HepG2 (cell line): ENCODE data around the gene LRRC28. TPM values are rescaled to one million over a fixed set of nuclear protein-coding genes. Genes with fewer than 3 reads are reported as not detected.

Source experiments
- CBX5 ChIP-seq: sonication (generic); formaldehyde crosslinking; IDR thresholded peaks from 2 replicates; pipeline ENCODE4 v1.4.0; 2020; ENCODE audit warnings: missing genetic modification reagents, borderline replicate concordance
- CHCHD3 ChIP-seq: sonication (generic); formaldehyde crosslinking; IDR thresholded peaks from 2 replicates; pipeline ENCODE4 v1.8.0; 2022; ENCODE audit warnings: mild to moderate bottlenecking, missing genetic modification reagents, moderate library complexity
- DDIT3 ChIP-seq: sonication (generic); formaldehyde crosslinking; IDR thresholded peaks from 2 replicates; pipeline ENCODE4 v1.4.0; 2020; ENCODE audit warnings: mild to moderate bottlenecking, missing genetic modification reagents
- ELF1 ChIP-seq: sonication (generic); formaldehyde crosslinking; IDR thresholded peaks from 2 replicates; pipeline ENCODE4 v1.4.0; 2020; ENCODE audit warnings: missing genetic modification reagents
- HMGXB3 ChIP-seq: sonication (generic); formaldehyde crosslinking; IDR thresholded peaks from 2 replicates; pipeline ENCODE4 v1.4.0; 2020; ENCODE audit warnings: missing genetic modification reagents, borderline replicate concordance
- HOXA5 ChIP-seq: sonication (generic); formaldehyde crosslinking; IDR thresholded peaks from 2 replicates; pipeline ENCODE4 v1.4.0; 2020; ENCODE audit warnings: missing genetic modification reagents
- MAFG ChIP-seq: sonication (generic); formaldehyde crosslinking; IDR thresholded peaks from 2 replicates; pipeline ENCODE4 v1.5.1; 2020; ENCODE audit warnings: mild to moderate bottlenecking, missing genetic modification reagents
- MAFK ChIP-seq, 2 experiments: IDR thresholded peaks in 1 of 2; conservative IDR thresholded peaks in 1 of 2; 2 replicates each; pipeline ENCODE4 v1.6.1; 2011; ENCODE audit warnings: improper control_type of control experiment in 2 of 2, low read length in 2 of 2
- MAX ChIP-seq: IDR thresholded peaks from 2 replicates; pipeline ENCODE4 v1.6.1; 2012; ENCODE audit warnings: inconsistent platforms
- MIXL1 ChIP-seq: IDR thresholded peaks from 2 replicates; pipeline ENCODE4 v1.6.1; 2016
- NBN ChIP-seq: fragments of 450-650 bp; conservative IDR thresholded peaks from 2 replicates; pipeline ENCODE4 v1.6.1; 2017
- NCOA1 ChIP-seq: sonication (generic); formaldehyde crosslinking; IDR thresholded peaks from 2 replicates; pipeline ENCODE4 v1.9.0; 2021; ENCODE audit warnings: missing genetic modification reagents
- NR0B2 ChIP-seq: sonication (generic); formaldehyde crosslinking; IDR thresholded peaks from 2 replicates; pipeline ENCODE4 v1.4.0; 2020; ENCODE audit warnings: mild to moderate bottlenecking, missing genetic modification reagents
- ZBTB3 ChIP-seq: sonication (generic); formaldehyde crosslinking; IDR thresholded peaks from 2 replicates; pipeline ENCODE4 v1.4.0; 2020; ENCODE audit warnings: low read depth, mild to moderate bottlenecking, moderate library complexity, missing genetic modification reagents, borderline replicate concordance
- ZEB1 ChIP-seq: IDR thresholded peaks from 2 replicates; pipeline ENCODE4 v1.6.1; 2012; ENCODE audit warnings: mild to moderate bottlenecking, low read depth, inconsistent platforms; ENCODE audit not compliant: insufficient replicate concordance
- ZNF180 ChIP-seq: sonication (generic); formaldehyde crosslinking; IDR thresholded peaks from 2 replicates; pipeline ENCODE4 v1.4.0; 2020; ENCODE audit warnings: low read depth, missing genetic modification reagents, borderline replicate concordance
- ZNF282 ChIP-seq: fragments of 450-650 bp; IDR thresholded peaks from 2 replicates; pipeline ENCODE4 v1.6.1; 2018; ENCODE audit not compliant: partially characterized antibody
- ZNF414 ChIP-seq: sonication (generic); formaldehyde crosslinking; IDR thresholded peaks from 2 replicates; pipeline ENCODE4 v1.5.0; 2020; ENCODE audit warnings: missing genetic modification reagents
- ZNF672 ChIP-seq: sonication (generic); formaldehyde crosslinking; IDR thresholded peaks from 2 replicates; pipeline ENCODE4 v1.8.1; 2022; ENCODE audit warnings: missing genetic modification reagents
- ZNF737 ChIP-seq: sonication (generic); formaldehyde crosslinking; IDR thresholded peaks from 2 replicates; pipeline ENCODE4 v1.5.0; 2020; ENCODE audit warnings: missing genetic modification reagents, mild to moderate bottlenecking, borderline replicate concordance
- ZNF770 ChIP-seq: sonication (generic); formaldehyde crosslinking; IDR thresholded peaks from 2 replicates; pipeline ENCODE4 v1.5.0; 2020; ENCODE audit warnings: mild to moderate bottlenecking, missing genetic modification reagents
- polyA plus RNA-seq, 8 experiments: library from polyadenylated mRNA; depleted of rRNA in 3 of 8; stranded (reverse) in 7 of 8; unstranded in 1 of 8; fragments of >200 nt; fragmentation: Illumina TruSeq in 4 of 8; extraction: Trizol in 4 of 8; gene quantifications; 2 replicates each; pipeline versions ENCODE4 v1.2.1 to v1.2.3, GENCODE V29; 2011 to 2016; ENCODE audit warnings: low read depth in 4 of 8, missing spikeins in 1 of 8, mixed read lengths in 1 of 8; ENCODE audit not compliant: insufficient read depth in 1 of 8
- total RNA-seq, 5 experiments: library from RNA; depleted of rRNA; stranded (reverse); fragments of >200 nt; fragmentation: Illumina TruSeq; extraction: Trizol; gene quantifications; 2 replicates each; pipeline ENCODE4 v1.2.3, GENCODE V29; 2016; ENCODE audit warnings: low read depth in 1 of 5

Gene LRRC28
- total and polyA plus RNA-seq, 2 of the 13 experiments (the other 11 are each of a cell fraction or from before 2014, with no cell fraction given): 17.5 to 21.3 TPM

- TF ChIP-seq ZNF770 (CRISPR knock-in tag) (no peak), NBN (no peak), MIXL1 (peak; percentile 22; the same call in 1 of the 2 replicates), ZNF180 (CRISPR knock-in tag) (no peak), CHCHD3 (CRISPR knock-in tag) (no peak), MAFG (CRISPR knock-in tag) (no peak), ZNF414 (CRISPR knock-in tag) (no peak), ZNF737 (CRISPR knock-in tag) (no peak), NCOA1 (CRISPR knock-in tag) (no peak), DDIT3 (CRISPR knock-in tag) (no peak), ZEB1 (no peak), MAFK (conservative IDR thresholded peaks at IDR 0.05 in 1 of 2, IDR thresholded peaks at IDR 0.05 in 1 of 2; ENCODE audit: low read length in 2 of 2) (no peak), HOXA5 (CRISPR knock-in tag) (no peak), CBX5 (peak; percentile 31; the same call in 1 of the 2 replicates), ZNF282 (no peak), ZNF672 (CRISPR knock-in tag) (no peak), ELF1 (CRISPR knock-in tag) (peak; percentile 90), HMGXB3 (CRISPR knock-in tag) (no peak), ZBTB3 (CRISPR knock-in tag) (no peak), MAX (peak; percentile 64), NR0B2 (CRISPR knock-in tag) (no peak)
These were observed at the start of gene LRRC28 (continued) for GRCh38 chr15:99250857-99251841.
